ENCODE results near the gene SLC2A5.

Gene SLC2A5

GRCh38 chr1:9061252-9061960 lies 8.0 kb downstream of the SLC2A5 start:
- DNase-seq: no peak

GRCh38 chr1:9059891-9060744 lies 9.3 kb downstream of the SLC2A5 start:
- DNase-seq: no peak

GRCh38 chr1:9058465-9058864 lies 11.0 kb downstream of the SLC2A5 start:
- DNase-seq: no peak

DNA sequence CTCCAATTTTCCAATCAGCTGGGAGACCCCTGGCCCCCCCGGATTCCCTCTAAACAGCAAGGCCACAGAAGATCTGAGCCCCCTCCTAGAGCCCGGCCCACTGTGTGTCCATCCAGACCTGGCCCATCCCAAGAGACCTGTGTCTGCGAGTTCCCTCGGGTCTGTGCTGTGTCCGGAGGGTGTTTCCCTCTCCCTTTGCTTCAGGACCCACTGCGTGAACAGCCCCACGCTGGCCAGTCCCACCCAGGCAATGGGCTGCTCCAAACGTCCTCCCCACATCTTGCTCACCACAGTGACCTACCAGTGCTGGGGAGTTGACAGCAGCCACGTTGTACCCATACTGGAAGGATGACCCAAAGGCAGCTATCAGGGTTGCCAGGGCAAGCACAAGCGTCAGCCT lies 11.6 kb downstream of the SLC2A5 start:
- no peak for DNase-seq

GRCh38 chr1:9052272-9053049 lies 17.0 kb downstream of the SLC2A5 start:
- no peak for DNase-seq

GRCh38 chr1:9051379-9051778 lies 18.1 kb downstream of the SLC2A5 start:
- no peak for DNase-seq

DNA sequence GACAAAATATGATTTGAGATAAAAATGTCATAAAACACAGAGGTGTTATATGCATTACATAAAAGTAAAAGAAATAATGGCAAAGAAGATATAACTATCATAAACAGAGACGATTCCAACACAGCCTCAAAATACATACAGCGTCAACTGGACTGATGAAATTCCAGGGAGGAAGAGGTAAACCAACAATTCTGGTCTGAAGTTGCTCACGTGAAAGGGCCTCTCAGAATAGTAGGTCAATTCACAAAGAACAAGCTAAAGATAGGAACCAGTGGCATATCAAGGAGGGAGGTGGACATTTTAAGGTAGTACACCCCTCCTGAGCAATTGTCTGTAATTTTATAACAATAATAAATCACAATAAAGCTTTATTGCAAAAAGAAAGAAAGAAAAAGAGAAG lies 18.6 kb downstream of the SLC2A5 start:
- no peak for DNase-seq

DNA sequence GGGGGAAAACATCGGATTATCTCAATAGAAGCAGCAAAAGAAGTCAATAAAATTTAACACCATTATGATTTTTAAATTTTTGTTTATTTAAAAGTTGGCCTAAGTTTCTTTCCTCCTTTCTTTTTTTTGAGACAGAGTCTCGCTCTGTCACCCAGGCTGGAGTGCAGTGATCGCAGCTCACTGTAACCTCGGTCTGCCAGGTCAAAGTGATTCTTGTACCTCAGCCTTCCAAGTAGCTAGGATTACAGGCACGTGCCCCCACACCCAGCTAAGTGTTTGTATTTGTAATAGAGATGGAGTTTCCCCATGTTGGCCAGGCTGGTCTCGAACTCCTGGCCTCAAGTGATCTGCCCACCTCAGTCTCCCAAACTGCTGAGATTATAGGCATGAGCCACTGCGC lies 20.9 kb downstream of the SLC2A5 start:
- no peak for DNase-seq

DNA sequence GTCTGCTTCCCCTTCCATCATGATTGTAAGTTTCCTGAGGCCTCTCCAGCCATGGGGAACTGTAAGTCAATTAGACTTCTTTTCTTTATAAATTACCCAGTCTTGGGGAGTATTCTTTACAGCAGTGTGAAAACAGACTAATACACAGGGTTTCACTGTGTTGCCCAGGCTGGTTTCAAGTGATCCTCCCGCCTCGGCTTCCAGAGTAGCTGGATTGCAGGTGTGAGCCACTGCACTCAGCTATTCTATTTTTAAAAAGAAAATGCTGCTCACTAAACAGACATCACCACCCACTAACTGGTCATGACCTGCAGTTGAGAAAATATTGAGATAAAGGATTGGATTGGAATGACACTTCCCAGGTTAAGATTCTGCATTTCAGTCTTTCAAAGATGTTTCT lies 22.4 kb downstream of the SLC2A5 start:
- no peak for DNase-seq

- no peak for DNase-seq
These were observed 23.4 kb downstream of the SLC2A5 start for GRCh38 chr1:9045861-9046510.

- DNase-seq: no peak
These were observed 25.2 kb downstream of the SLC2A5 start for GRCh38 chr1:9044236-9044635.

- no peak for DNase-seq
These were observed 27.2 kb downstream of the SLC2A5 start for GRCh38 chr1:9042272-9042671.

GRCh38 chr1:9041116-9041779 lies 28.2 kb downstream of the SLC2A5 start:
- no peak for DNase-seq

GRCh38 chr1:9040659-9041030 lies 28.8 kb downstream of the SLC2A5 start:
- no peak for DNase-seq

DNA sequence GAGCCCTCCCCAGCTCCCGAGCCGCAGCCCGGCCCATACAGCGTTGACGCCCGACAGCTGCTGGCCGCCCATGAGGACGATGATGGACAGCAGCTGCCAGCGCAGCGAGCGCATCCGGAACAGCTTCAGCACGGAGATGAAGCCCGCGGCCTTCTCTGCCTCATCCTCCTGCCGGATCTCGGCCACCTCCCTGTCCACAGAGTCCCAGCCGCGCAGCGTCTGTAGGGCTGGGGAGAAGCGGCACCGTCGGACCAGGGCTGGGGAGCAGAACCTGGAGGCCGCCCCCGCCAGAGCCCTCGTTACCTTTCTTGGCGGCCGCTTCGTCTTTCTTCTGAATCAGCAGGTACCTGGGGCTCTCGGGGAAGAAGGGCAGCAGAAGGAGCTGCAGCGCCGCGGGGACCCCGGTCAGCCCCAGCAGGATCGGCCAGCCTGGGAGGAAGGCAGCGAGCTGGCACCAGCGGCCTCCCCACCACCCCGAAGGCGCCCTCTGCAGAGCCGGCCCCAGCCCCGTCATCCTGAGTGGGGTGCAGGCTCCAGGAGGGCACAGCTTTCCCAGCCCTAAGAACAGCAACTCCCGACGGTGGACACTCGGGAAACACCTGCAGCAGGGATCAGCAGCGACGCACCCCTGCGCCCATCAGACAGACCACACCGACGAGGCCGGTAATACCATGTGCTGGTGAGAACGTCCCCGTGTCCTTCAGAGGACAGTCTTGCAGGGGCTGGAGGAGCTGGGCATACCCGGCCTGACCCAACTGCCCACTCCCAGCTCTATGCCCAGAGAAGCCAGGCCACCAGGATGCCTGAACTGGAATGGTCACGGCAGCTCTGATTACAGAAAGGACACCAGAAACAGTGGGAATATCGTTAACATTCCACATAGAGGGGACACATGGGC lies 29.4 kb downstream of the SLC2A5 start:
- no peak for DNase-seq

DNA sequence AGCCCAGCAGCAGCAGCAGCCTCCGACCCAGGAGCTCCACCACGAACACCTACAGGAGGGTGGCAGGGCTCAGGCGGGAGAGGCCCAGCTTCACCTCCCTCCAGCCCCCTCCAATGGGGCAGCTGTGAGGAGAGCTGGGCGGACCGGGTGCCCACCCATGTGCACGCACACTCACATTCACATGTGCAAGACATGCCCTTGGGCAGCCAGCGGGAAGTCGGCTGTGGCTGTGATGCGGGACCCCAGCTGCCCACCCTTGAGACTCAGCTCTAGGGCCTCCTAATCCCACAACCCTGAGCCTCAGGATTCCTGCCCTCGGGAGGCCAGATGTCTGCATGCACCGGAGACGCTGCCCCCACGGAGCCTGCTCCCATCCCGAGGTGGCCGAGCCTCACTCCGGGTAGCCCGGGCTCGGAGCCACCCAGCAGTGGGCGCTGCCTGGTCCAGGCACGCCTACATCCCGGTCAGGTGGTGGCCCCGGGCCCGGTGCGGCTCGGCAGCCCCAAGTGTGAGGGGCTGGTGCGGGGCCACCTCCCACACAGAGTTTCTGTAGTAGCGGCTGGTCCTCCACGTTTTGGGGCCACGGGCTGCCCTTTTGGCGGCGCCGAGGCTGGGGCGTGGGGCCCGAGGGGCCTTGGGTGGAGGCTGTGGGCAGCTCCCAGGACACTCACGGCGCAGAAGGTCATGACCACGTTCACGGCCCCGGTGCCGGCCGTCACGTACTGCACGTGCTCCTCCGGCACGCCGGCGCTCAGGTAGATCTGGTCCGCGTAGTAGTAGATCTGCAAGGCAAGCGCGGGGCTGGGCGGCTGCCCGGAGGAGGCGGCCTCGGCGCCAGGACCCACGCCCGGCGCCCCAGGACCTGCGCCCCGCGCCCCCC lies 30.3 kb downstream of the SLC2A5 start:
- no peak for DNase-seq

DNA sequence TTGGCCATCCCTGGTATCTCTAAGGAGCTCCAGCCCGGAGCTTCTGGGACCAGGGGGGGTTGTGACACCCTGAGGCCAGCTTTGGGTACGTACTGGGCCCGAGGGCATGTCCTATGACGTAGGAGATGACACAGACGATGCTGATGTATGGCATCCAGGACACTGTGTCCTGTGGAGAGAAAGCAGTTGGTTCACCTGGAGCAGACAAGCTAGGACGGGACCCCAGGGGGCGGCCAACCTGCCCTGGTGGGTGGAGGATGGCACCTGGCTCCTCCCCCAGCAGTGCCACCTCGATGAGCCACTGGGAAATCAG lies 31.1 kb downstream of the SLC2A5 start:
- DNase-seq: no peak

- DNase-seq: no peak
These were observed 31.7 kb downstream of the SLC2A5 start for GRCh38 chr1:9037476-9038337.

DNA sequence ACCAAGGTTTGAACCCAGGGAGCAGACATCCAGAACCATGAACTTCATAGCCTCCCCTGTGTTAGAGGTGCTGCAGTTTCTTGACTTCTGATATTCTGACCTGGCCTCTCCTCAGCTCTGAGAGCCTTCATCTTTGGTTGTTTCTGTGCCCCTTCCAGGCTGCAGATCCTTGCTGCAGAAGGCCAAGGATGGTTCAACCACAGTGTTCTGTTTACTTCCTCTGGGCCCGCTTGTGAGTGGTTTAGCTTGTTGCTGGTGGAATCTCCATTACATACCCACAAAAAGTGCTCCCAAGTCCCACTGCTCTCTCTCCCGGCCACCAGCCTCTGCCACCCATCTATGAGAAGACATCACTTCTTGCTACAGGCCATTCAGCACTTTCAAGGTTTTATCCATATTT lies 34.2 kb downstream of the SLC2A5 start:
- no peak for DNase-seq

DNA sequence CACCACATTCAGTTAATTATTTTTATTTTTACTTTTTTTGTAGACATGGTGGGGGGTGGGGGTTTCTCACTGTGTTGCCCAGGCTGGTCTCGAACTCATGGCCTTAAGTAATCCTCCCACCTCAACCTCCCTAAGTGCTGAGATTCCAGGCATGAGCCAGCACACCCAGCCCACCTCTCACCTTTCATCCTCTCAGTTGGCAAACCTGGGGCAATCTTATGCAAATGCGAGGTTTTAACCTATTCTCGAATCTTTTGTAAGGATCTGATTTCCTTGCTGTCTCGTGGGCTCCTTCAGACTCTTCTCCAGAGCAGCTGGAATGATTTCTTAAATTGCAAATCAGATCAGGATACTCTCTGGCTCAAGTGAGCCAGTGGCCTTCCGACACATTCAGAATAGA lies 36.1 kb downstream of the SLC2A5 start:
- DNase-seq: no peak

Data from stimulated activated CD4-positive, alpha-beta T cell treated with anti-CD3 and anti-CD28 coated beads, Interleukin-4, amount 100 ng/mL, for 24 hours (primary cell).